ENCODE measurements around the gene DAAM1.

Gene DAAM1

GRCh38 chr14:59190372-59190771 is 1.9 kb downstream of the DAAM1 start:
- ChIA-PET POLR2A (ENCODE audit: low non-redundant PET) (interaction anchor here (0.6 kb wide), 1 partner anchor 146 kb away, joined by 6 read pairs; no protein-coding TSS in a partner anchor), CTCF (interaction anchor here (0.6 to 0.8 kb wide), 3 partner anchors 235 to 1364 kb away, joined by 3 to 4 read pairs (median 4); no protein-coding TSS in a partner anchor)
- no peak for DNase-seq (ENCODE audit: low spot score)
- H3K27ac ChIP-seq = peak overlapping the region; percentile 90
- TF ChIP-seq CTCF (conservative IDR thresholded peaks at IDR 0.05; ENCODE audit: low read depth) = 0 out of 2 replicates have a peak, but pooled peaks have one; percentile 11

- ChIA-PET POLR2A (ENCODE audit: low non-redundant PET) (no interaction called here), CTCF (interaction anchor here (0.7 to 0.9 kb wide), 2 partner anchors 52 to 226 kb away, joined by 3 read pairs; no protein-coding TSS in a partner anchor)
- TF ChIP-seq CTCF (conservative IDR thresholded peaks at IDR 0.05; ENCODE audit: low read depth) = no peak
- H3K27ac ChIP-seq = no peak overlapping the region
- no peak for DNase-seq (ENCODE audit: low spot score)
These were observed 7.4 kb downstream of the DAAM1 start for GRCh38 chr14:59195912-59196311.

GRCh38 chr14:59197695-59198262 is 9.3 kb downstream of the DAAM1 start:
- ChIA-PET POLR2A (ENCODE audit: low non-redundant PET) (no interaction called here), CTCF (interaction anchor here (0.6 kb wide), 1 partner anchor 194 kb away, joined by 3 read pairs; no protein-coding TSS in a partner anchor)
- H3K27ac ChIP-seq = no peak overlapping the region
- TF ChIP-seq CTCF (conservative IDR thresholded peaks at IDR 0.05; ENCODE audit: low read depth) = no peak
- DNase-seq (ENCODE audit: low spot score) = no peak

- no peak for DNase-seq (ENCODE audit: low spot score)
- CTCF ChIA-PET = no interaction called here
- no peak for TF ChIP-seq CTCF (conservative IDR thresholded peaks at IDR 0.05; ENCODE audit: low read depth)
These were observed 10.7 kb downstream of the DAAM1 start for GRCh38 chr14:59199205-59199604.

GRCh38 chr14:59199614-59200013 is 11.1 kb downstream of the DAAM1 start:
- CTCF ChIA-PET = no interaction called here
- TF ChIP-seq CTCF (conservative IDR thresholded peaks at IDR 0.05; ENCODE audit: low read depth) = no peak
- H3K27ac ChIP-seq = no peak overlapping the region

More at GRCh38 chr14:59199205-59199604, 10.7 kb downstream of the DAAM1 start:
- no peak overlapping the region for H3K27ac ChIP-seq
- POLR2A ChIA-PET (ENCODE audit: low non-redundant PET) = no interaction called here

GRCh38 chr14:59200195-59200594 is 11.7 kb downstream of the DAAM1 start:
- no peak for TF ChIP-seq CTCF (conservative IDR thresholded peaks at IDR 0.05; ENCODE audit: low read depth)
- no peak for DNase-seq (ENCODE audit: low spot score)
- H3K27ac ChIP-seq = no peak overlapping the region
- ChIA-PET POLR2A (ENCODE audit: low non-redundant PET) (no interaction called here), CTCF (no interaction called here)

More at GRCh38 chr14:59199614-59200013, 11.1 kb downstream of the DAAM1 start:
- POLR2A ChIA-PET (ENCODE audit: low non-redundant PET) = no interaction called here
- no peak for DNase-seq (ENCODE audit: low spot score)
